Left ventricle myocardium inferior (tissue), 1 donor: ENCODE results near the gene BRICD5. TPM values are rescaled to one million over a fixed set of nuclear protein-coding genes. Genes with fewer than 3 reads are reported as not detected.

Source experiments
- DNase-seq: peaks from one replicate; pipeline ENCODE4 v3.0.0-alpha.2; 2020
- H3K27ac ChIP-seq: fragments of 200-600 bp; replicated peaks from 2 replicates; pipeline ENCODE4 v1.8.0; 2021
- H3K27me3 ChIP-seq: fragments of 200-600 bp; 2 replicates; pipeline ENCODE4 v1.8.0; 2021; ENCODE audit warnings: low read depth
- H3K36me3 ChIP-seq: fragments of 200-600 bp; 2 replicates; pipeline ENCODE4 v1.8.0; 2021
- H3K4me1 ChIP-seq: fragments of 200-600 bp; 2 replicates; pipeline ENCODE4 v1.8.0; 2021
- H3K4me3 ChIP-seq: fragments of 200-600 bp; 2 replicates; pipeline ENCODE4 v1.8.0; 2021; ENCODE audit warnings: mild to moderate bottlenecking, moderate library complexity
- H3K9me3 ChIP-seq: fragments of 200-600 bp; replicated peaks from 2 replicates; pipeline ENCODE4 v1.8.0; 2021
- intact Hi-C: fragments of 100-400 bp; cut with micrococcal nuclease; formaldehyde crosslinking; loops from one replicate; pipeline ENCODE4 v1.11.0; 2022
- total RNA-seq: library from RNA; stranded (reverse); fragmentation: NEBNext Ultra II Directional; extraction: Animal tissue kit (Norgen Biotek cat#: 25700); gene quantifications from one replicate; pipeline ENCODE4 v1.2.1, GENCODE V29; 2021
- TF ChIP-seq, protein P1 (sequence below): fragments of 200-600 bp; IDR thresholded peaks from 2 replicates; pipeline ENCODE4 v1.8.0; 2021; ENCODE audit warnings: antibody characterized with exemption, mild to moderate bottlenecking, borderline replicate concordance
- donor health status: DM: no; HTN: yes; CAD: no; lungs with severe emphysema.

Gene BRICD5
- total RNA-seq, 1 donor from 2014 or later = 10.9 TPM

DNA sequence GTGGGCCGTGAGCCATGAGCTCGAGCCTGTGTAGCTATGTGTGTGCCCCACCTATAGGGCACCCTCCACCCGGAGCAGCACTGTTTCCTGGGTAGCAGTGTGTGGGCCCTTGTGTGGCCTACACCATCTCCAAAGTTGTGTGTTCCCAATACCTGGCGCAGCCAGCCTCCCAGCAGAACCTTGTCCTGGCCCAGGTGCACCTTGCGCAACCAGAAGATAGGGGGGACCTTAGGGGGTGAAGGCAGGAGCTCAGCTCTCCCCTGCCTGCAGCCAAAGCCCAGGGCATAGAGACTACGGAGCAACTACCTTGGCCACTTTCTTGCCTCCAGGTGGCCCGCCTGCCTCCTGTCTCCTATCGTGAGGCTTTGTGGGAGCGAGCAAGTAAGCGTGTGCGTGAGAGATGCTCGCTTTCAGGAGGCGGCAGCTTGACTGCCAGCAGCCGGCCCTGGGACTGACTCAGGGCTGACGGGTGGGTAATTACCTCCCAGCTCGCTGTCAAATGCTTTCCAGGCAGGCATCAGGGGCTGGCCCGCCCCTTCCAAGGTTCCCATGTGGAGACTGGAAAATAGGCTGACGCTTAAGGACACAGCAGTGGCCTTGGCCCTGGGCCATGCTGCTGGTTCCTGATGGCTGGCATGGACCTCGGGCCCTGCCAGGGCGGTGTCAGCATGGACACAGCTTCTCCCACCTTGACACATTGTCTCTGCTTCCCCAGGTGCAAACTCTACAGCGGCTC, 36.1 kb downstream of the BRICD5 start:
- intact Hi-C loops = no loop called here
- Histone ChIP-seq H3K9me3 (no peaks in the 10 kb centered on the region), H3K27ac (no peak overlapping the region), H3K4me3 (no peak overlapping the region), H3K4me1 (no peaks in the 10 kb centered on the region), H3K36me3 (peaks cover 69% of the 10 kb centered on the region), H3K27me3 (peaks cover 7% of the 10 kb centered on the region)
- DNase-seq = no peak
- TF ChIP-seq, protein P1, sequence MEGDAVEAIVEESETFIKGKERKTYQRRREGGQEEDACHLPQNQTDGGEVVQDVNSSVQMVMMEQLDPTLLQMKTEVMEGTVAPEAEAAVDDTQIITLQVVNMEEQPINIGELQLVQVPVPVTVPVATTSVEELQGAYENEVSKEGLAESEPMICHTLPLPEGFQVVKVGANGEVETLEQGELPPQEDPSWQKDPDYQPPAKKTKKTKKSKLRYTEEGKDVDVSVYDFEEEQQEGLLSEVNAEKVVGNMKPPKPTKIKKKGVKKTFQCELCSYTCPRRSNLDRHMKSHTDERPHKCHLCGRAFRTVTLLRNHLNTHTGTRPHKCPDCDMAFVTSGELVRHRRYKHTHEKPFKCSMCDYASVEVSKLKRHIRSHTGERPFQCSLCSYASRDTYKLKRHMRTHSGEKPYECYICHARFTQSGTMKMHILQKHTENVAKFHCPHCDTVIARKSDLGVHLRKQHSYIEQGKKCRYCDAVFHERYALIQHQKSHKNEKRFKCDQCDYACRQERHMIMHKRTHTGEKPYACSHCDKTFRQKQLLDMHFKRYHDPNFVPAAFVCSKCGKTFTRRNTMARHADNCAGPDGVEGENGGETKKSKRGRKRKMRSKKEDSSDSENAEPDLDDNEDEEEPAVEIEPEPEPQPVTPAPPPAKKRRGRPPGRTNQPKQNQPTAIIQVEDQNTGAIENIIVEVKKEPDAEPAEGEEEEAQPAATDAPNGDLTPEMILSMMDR = no peak

DNA sequence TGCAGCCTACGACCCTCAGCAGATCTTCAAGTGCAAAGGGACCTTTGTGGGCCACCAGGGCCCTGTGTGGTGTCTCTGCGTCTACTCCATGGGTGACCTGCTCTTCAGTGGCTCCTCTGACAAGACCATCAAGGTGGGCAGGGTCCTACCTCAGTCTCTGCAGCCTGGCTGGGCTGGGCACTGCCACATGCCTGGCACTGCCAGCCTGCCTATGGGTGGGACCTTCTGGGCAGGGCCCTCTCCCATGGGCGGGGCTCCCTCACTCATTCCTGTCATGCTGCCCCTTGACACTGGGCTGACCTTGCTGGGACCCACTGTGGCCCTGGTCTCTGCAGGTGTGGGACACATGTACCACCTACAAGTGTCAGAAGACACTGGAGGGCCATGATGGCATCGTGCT, 36.7 kb downstream of the BRICD5 start:
- peaks cover 69% of the 10 kb centered on the region for H3K36me3 ChIP-seq
- TF ChIP-seq, protein P1 = no peak
- DNase-seq = no peak

DNA sequence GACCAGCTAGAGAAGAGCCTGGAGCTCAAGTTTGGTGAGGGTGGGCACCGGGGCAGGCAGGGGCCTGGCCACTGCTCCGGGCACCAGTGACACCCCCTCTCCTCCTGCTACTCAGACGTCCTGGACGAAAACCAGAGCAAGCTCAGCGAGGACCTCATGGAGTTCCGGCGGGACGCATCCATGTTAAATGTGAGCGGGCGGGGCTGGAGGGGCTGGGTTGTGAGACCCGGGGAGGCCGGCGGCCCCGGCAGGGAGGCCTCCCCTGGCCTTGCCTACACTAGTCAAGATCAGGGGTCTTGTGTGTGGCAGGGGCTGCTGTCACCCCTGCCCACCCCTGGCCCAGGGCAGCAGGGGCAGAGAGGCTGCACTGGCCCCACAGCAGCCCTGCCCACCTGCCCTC, 37.3 kb downstream of the BRICD5 start:
- no peak overlapping the region for H3K4me3 ChIP-seq
- H3K9me3 ChIP-seq = no peaks in the 10 kb centered on the region
- peaks cover 4% of the 10 kb centered on the region for H3K27me3 ChIP-seq
- no peak overlapping the region for H3K27ac ChIP-seq
- DNase-seq = no peak
- no peaks in the 10 kb centered on the region for H3K4me1 ChIP-seq
- peaks cover 69% of the 10 kb centered on the region for H3K36me3 ChIP-seq
- TF ChIP-seq, protein P1 = no peak
- intact Hi-C loops = no loop called here

More for the DNA sequence above, 36.7 kb downstream of the BRICD5 start:
- Histone ChIP-seq H3K9me3 (no peaks in the 10 kb centered on the region), H3K4me1 (no peaks in the 10 kb centered on the region), H3K27me3 (peaks cover 7% of the 10 kb centered on the region), H3K4me3 (no peak overlapping the region), H3K27ac (no peak overlapping the region)
- intact Hi-C loops = no loop called here

DNA sequence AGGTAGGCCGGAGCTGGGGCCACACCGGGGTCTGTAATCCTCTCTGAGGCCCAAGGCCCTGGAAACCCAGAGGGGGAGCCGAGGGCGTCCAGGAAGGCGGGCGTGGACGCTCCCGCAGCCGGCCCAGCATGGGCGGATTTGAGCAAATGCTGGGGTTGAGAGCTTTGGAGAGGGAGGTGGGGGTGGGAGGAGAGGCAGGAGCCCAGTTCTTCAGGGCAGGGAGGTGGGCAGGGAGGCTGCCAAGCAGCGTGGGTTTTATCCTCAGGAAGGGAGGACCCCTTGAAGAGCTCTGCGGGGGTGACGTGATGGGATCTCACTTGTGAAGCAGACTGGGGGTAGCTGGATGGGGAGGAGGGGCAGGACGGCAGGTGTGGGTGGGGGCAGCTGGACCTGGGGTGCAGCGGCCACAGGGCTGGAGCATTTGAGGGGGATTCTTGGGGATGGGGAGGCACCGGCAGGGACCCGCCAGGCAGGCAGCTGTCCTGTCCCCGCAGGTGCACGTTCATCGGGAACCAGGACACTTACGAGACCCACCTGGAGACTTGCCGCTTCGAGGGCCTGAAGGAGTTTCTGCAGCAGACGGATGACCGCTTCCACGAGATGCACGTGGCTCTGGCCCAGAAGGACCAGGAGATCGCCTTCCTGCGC, 37.9 kb downstream of the BRICD5 start:
- Histone ChIP-seq H3K27me3 (no peaks in the 10 kb centered on the region), H3K36me3 (peaks cover 68% of the 10 kb centered on the region), H3K4me3 (no peak overlapping the region), H3K4me1 (no peaks in the 10 kb centered on the region), H3K9me3 (no peaks in the 10 kb centered on the region), H3K27ac (no peak overlapping the region)
- no peak for DNase-seq
- intact Hi-C loops = no loop called here
- TF ChIP-seq, protein P1 = no peak

DNA sequence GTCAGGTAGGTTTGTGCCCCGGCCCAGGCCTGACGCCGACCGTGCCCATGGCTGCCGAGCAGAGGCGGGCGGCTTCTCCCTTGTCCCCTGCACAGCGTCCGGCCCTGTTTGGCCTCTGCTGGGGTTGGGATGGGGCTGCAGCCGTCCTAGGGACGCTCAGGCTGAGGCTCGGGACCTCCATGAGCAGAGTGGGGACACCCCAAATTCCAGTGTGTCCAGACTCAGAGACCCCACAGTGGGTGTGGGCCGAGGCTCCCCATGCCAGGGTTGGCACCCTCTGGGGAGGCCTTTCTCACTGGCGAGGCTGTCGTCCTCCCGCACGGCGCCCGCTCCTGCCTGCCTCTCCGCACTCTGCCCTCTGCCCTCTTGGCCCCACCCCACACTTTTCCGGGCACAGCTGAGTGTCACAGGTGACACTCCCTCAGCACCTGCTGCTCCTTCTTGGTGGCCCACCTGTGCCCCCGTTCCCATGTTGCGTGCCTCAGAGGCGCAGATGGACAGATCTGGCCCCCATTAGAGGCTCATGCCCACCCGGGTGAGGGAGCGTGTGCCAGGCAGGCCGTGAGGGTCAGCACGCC, 39.0 kb downstream of the BRICD5 start:
- no peak for DNase-seq
- no peak overlapping the region for H3K4me3 ChIP-seq
- no peak overlapping the region for H3K27ac ChIP-seq
- TF ChIP-seq, protein P1 = no peak
- no peaks in the 10 kb centered on the region for H3K4me1 ChIP-seq
- peaks cover 68% of the 10 kb centered on the region for H3K36me3 ChIP-seq
- no peaks in the 10 kb centered on the region for H3K27me3 ChIP-seq
- no peaks in the 10 kb centered on the region for H3K9me3 ChIP-seq
- intact Hi-C loops = no loop called here
